Measurements from ENCODE around the gene LAMC3.

GRCh38 chr9:130965680-130966079 is 43.3 kb upstream of the LAMC3 start:
- TF ChIP-seq CTCF (conservative IDR thresholded peaks at IDR 0.05; ENCODE audit: low read length) (no peak), EZH2phosphoT487 (IDR thresholded peaks at IDR 0.05; ENCODE audit: borderline replicate concordance, low read depth, low read length) (no peak)
